Activated CD8-positive, alpha-beta memory T cell treated with anti-CD3 and anti-CD28 coated beads, Interleukin-2, amount 10 ng/mL, durations not matched to agents 7 days and 5 days (primary cell): ENCODE measurements around the gene PCDHGB1. TPM values are rescaled to one million over a fixed set of nuclear protein-coding genes. Genes with fewer than 3 reads are reported as not detected.
"Not testable (repeated sequence)": the region's sequence is repeated elsewhere in the genome, so short reads cannot be mapped to it uniquely, and the experiment has no call there.

Experiments used
- ATAC-seq: fragments of 150-1000 bp; cut with Tn5 transposase; one replicate; pipeline ENCODE4 v1.10.0; 2021; ENCODE audit warnings: moderate library complexity
- CTCF ChIA-PET: fragments of 350-600 bp; sonication (Branson Sonifier 250); formaldehyde crosslinking; loops from one replicate; lab custom pipeline; 2021; ENCODE audit warnings: antibody characterized with exemption; lab: Charles Lee
- DNase-seq: peaks from one replicate; pipeline ENCODE4 v3.0.0-alpha.2; 2020
- H3K27ac Mint-ChIP-seq: one replicate; pipeline ENCODE4 v1.8.0; 2021; ENCODE audit warnings: mild to moderate bottlenecking, mixed read lengths
- H3K27me3 Mint-ChIP-seq: one replicate; pipeline ENCODE4 v1.8.0; 2021; ENCODE audit warnings: mixed read lengths
- H3K36me3 Mint-ChIP-seq: one replicate; pipeline ENCODE4 v1.8.0; 2021; ENCODE audit warnings: mild to moderate bottlenecking, mixed read lengths
- H3K4me1 Mint-ChIP-seq: one replicate; pipeline ENCODE4 v1.8.0; 2021; ENCODE audit warnings: mixed read lengths
- H3K4me3 Mint-ChIP-seq: one replicate; pipeline ENCODE4 v1.8.0; 2021; ENCODE audit warnings: mild to moderate bottlenecking, moderate library complexity, mixed read lengths
- H3K9me3 Mint-ChIP-seq: one replicate; pipeline ENCODE4 v1.8.0; 2022; ENCODE audit warnings: low read depth, mixed read lengths
- total RNA-seq, 2 experiments: library from RNA; stranded (reverse); gene quantifications; one replicate each; pipeline ENCODE4 v1.2.3, GENCODE V29; 2021

PCDHGB1 gene
- total RNA-seq, 2 experiments from 2014 or later, result not detected

DNA sequence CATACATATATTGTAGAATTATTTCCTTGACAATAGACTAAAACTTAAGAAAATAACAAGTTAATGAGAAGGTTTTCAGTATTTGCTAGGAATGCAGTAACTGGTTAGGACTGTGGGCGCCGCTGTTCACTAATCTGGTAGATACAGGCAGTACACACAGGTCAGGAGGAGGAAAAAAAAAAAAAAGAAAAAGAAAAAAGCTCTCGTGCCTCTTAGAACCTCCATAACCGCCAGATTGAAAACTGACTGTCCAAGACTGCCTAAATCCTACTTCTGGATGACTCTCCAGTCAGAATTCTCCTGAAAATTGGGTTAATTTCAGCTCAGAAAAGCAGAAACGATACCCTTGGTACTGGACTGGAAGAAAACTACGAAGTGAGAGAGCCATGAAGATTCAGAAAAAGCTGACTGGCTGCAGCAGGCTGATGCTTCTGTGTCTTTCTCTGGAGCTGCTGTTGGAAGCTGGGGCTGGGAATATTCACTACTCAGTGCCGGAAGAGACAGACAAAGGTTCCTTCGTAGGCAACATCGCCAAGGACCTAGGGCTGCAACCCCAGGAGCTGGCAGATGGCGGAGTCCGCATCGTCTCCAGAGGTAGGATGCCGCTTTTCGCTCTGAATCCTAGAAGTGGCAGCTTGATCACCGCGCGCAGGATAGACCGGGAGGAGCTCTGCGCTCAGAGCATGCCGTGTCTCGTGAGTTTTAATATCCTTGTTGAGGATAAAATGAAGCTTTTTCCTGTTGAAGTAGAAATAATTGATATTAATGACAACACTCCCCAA lies 19.4 kb upstream of the PCDHGB1 start, which contains the start of gene PCDHGA1:
Gene PCDHGA1, plus strand, starts transcription at position 216 of the 782 bp plus-strand sequence.
- CTCF ChIA-PET, result interaction anchor here (0.7 to 3.2 kb wide), 8 partner anchors 8 to 585 kb away, joined by 3 to 35 read pairs (median 4); partner anchors contain the start of genes PCDHGA2, PCDHGA3, PCDHGA4 and TAF7

DNA sequence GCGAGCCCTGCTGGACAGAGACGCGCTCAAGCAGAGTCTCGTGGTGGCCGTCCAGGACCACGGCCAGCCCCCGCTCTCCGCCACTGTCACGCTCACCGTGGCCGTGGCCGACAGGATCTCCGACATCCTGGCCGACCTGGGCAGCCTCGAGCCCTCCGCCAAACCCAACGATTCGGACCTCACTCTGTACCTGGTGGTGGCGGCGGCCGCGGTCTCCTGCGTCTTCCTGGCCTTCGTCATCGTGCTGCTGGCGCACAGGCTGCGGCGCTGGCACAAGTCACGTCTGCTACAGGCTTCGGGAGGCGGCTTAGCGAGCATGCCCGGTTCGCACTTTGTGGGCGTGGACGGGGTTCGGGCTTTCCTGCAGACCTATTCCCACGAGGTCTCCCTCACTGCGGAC lies 17.3 kb upstream of the PCDHGB1 start:
- CTCF ChIA-PET, result interaction anchor here (1.8 kb wide), 1 partner anchor 12 kb away, joined by 7 read pairs; the partner anchor contains the start of gene TAF7
- DNase-seq, H3K4me3 Mint-ChIP-seq, H3K27ac Mint-ChIP-seq, H3K4me1 Mint-ChIP-seq, H3K36me3 Mint-ChIP-seq, ATAC-seq: not testable (repeated sequence)
- H3K9me3 Mint-ChIP-seq, result peaks cover 13% of the 10 kb centered on the region
- peaks cover 58% of the 10 kb centered on the region for H3K27me3 Mint-ChIP-seq

More for the DNA sequence above, 19.4 kb upstream of the PCDHGB1 start, which contains the start of gene PCDHGA1:
- peaks cover 14% of the 10 kb centered on the region for H3K9me3 Mint-ChIP-seq
- peaks cover 2% of the 10 kb centered on the region for H3K36me3 Mint-ChIP-seq
- no peak for DNase-seq
- peaks cover 49% of the 10 kb centered on the region for H3K27me3 Mint-ChIP-seq
- no peak within 1 kb of the TSS for H3K27ac Mint-ChIP-seq
- ATAC-seq, result peak; percentile 44
- peaks cover 7% of the 10 kb centered on the region for H3K4me1 Mint-ChIP-seq
- no peak within 1 kb of the TSS for H3K4me3 Mint-ChIP-seq

DNA sequence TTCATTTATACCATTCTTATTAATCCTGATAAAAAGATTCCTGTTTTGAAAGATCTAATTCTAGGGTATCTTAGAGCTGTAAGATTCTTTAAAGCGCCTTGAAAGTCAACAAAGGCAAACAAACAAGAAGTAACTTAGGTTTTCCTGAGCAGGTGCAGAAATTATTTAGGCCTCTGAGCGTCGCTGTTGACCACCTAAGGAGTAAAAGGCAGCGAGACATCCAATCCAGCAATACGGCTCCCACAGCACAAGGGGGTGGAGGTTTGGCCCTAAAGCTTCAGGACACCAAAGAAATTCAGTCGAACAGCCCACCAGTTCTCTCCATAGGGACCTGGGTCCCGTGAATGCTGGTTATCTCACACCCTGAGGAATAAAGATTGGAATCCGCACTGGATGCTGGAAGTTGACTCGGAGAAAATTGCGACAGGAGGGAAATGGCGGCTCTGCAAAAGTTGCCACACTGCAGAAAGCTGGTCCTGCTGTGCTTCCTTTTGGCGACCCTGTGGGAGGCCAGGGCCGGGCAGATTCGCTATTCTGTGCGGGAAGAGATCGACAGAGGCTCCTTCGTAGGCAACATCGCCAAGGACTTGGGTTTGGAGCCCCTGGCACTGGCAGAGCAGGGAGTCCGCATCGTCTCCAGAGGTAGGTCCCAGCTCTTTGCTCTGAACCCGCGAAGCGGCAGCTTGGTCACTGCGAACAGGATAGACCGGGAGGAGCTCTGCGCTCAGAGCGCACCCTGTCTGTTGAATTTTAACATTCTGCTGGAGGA lies 11.2 kb upstream of the PCDHGB1 start, which contains the start of gene PCDHGA2:
Gene PCDHGA2, plus strand, starts transcription at position 223 of the 769 bp plus-strand sequence.
- H3K27ac Mint-ChIP-seq, result no peak within 1 kb of the TSS

DNA sequence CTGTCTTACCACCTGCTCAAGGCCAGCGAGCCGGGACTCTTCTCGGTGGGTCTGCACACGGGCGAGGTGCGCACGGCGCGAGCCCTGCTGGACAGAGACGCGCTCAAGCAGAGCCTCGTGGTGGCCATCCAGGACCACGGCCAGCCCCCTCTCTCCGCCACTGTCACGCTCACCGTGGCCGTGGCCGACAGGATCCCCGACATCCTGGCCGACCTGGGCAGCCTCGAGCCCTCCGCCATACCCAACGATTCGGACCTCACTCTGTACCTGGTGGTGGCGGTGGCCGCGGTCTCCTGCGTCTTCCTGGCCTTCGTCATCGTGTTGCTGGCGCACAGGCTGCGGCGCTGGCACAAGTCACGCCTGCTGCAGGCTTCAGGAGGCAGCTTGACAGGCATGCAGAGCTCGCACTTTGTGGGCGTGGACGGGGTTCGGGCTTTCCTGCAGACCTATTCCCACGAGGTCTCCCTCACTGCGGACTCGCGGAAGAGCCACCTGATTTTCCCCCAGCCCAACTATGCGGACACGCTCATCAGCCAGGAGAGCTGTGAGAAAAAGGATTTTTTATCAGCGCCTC lies 9.0 kb upstream of the PCDHGB1 start:
- not testable (repeated sequence) for ATAC-seq
- CTCF ChIA-PET, result interaction anchor here (1.0 kb wide), 1 partner anchor 20 kb away, joined by 3 read pairs; the partner anchor contains the start of gene TAF7

More for the DNA sequence above, 11.2 kb upstream of the PCDHGB1 start, which contains the start of gene PCDHGA2:
- Mint-ChIP-seq H3K4me3 (no peak within 1 kb of the TSS), H3K9me3 (peaks cover 14% of the 10 kb centered on the region), H3K36me3 (peaks cover 3% of the 10 kb centered on the region), H3K4me1 (no peaks in the 10 kb centered on the region), H3K27me3 (peaks cover 54% of the 10 kb centered on the region)
- CTCF ChIA-PET, result interaction anchor here (1.3 to 1.4 kb wide), 2 partner anchors 9 kb away, joined by 4 to 6 read pairs; partner anchors contain the start of gene PCDHGA1
- no peak for ATAC-seq
- no peak for DNase-seq

DNA sequence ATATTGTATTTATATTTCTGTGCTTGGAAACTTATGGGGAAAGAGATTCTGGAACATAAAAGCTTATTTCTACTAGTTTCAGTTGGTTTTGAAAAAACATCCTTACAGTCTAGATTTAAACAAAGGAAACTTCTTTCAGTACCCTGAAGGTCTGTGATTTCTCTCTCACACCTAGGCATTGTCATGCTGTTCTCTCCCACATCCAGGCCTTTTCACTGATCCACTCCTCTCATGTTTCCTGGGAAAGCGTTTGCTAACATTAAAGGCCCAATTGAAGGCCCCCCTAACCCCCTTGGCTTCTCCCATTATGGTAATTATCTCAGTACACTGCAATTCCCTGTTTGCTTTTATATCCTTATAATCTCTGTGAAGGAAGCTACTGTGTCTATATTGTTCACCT lies 7.1 kb upstream of the PCDHGB1 start:
- no peak for ATAC-seq
- H3K4me1 Mint-ChIP-seq, result no peaks in the 10 kb centered on the region
- CTCF ChIA-PET, result interaction anchor here (1.3 kb wide), 1 partner anchor 55 kb away, joined by 3 read pairs; the partner anchor contains the start of gene PCDHGB5
- no peak for DNase-seq
- peaks cover 35% of the 10 kb centered on the region for H3K27me3 Mint-ChIP-seq
- no peak overlapping the region for H3K4me3 Mint-ChIP-seq
- peaks cover 8% of the 10 kb centered on the region for H3K36me3 Mint-ChIP-seq
- peaks cover 15% of the 10 kb centered on the region for H3K9me3 Mint-ChIP-seq
- H3K27ac Mint-ChIP-seq, result no peak overlapping the region

More for the DNA sequence above, 9.0 kb upstream of the PCDHGB1 start:
- H3K4me1 Mint-ChIP-seq, DNase-seq, H3K27ac Mint-ChIP-seq, H3K4me3 Mint-ChIP-seq, H3K36me3 Mint-ChIP-seq, H3K9me3 Mint-ChIP-seq: not testable (repeated sequence)
- peaks cover 44% of the 10 kb centered on the region for H3K27me3 Mint-ChIP-seq

DNA sequence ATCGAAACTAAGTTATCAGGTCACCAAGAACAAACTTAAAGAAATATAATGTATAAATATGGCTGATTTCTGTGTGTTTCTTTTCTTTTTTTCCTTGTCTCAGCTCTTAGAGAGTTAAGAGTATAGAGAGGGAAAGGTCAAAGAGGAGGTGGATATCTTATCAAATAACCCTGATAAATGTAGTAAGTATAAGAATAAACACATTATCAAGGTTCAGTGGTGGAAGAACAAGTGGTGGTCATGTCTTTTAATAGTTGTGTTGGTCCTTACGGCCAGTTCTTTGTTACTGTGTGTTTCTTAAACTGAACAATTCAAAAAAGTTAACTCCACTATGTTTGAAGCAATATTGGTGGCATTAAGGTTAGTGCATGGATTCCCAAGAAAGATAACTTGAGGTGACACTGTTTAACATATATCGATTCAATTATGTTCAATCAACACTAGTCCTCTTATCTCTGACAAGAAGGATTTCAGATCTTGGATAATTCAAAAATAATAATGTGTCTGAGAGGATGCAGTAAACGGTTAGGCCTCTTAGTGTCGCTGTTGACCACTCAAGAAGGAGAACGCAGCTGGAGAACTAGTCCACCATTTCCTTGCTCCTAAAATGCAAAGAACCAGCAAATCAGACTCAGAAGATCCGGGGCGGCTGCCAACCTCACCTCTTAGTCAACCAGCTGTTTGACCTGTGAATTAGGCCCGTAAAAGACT lies 6.5 kb upstream of the PCDHGB1 start, which contains the start of gene PCDHGA3:
Gene PCDHGA3, plus strand, starts transcription at position 588 of the 711 bp plus-strand sequence. CDS start 205 bp downstream, outside the sequence.
- H3K36me3 Mint-ChIP-seq, result peaks cover 8% of the 10 kb centered on the region
- H3K27ac Mint-ChIP-seq, result no peak within 1 kb of the TSS
- H3K4me1 Mint-ChIP-seq, result no peaks in the 10 kb centered on the region
- peak within 1 kb of the TSS; percentile 61 for H3K4me3 Mint-ChIP-seq
- no peak for ATAC-seq
- H3K27me3 Mint-ChIP-seq, result peaks cover 29% of the 10 kb centered on the region
- DNase-seq, result no peak
- peaks cover 11% of the 10 kb centered on the region for H3K9me3 Mint-ChIP-seq
- CTCF ChIA-PET, result interaction anchor here (1.0 to 2.2 kb wide), 9 partner anchors 12 to 182 kb away, joined by 3 to 6 read pairs (median 3); partner anchors contain the start of genes PCDHGA4 and PCDHGB5

DNA sequence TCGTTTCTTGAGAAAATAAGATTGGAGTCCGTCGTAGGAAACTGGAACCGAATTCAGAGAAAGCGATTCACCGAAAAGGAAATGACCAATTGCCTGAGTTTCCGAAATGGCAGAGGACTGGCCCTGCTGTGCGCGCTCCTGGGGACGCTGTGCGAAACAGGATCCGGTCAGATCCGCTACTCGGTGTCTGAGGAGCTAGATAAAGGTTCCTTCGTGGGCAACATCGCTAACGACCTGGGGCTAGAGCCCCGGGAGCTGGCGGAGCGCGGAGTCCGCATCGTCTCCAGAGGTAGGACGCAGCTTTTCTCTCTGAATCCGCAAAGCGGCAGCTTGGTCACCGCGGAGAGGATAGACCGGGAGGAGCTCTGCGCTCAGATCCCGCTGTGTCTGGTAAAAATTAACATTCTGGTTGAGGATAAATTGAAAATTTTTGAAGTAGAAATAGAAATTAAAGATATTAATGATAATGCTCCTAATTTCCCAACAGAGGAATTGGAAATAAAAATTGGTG lies 5.9 kb upstream of the PCDHGB1 start:
- CTCF ChIA-PET, result interaction anchor here (1.0 to 2.2 kb wide), 11 partner anchors 9 to 181 kb away, joined by 3 to 6 read pairs (median 3); partner anchors contain the start of genes PCDHGA4, PCDHGB5 and PCDHGB6
- DNase-seq (no peak), ATAC-seq (no peak)
- H3K36me3 Mint-ChIP-seq, result peaks cover 6% of the 10 kb centered on the region
- peaks cover 23% of the 10 kb centered on the region for H3K27me3 Mint-ChIP-seq
- peak overlapping the region; percentile 61 for H3K4me3 Mint-ChIP-seq
- peaks cover 11% of the 10 kb centered on the region for H3K9me3 Mint-ChIP-seq
- no peaks in the 10 kb centered on the region for H3K4me1 Mint-ChIP-seq
- H3K27ac Mint-ChIP-seq, result no peak overlapping the region

DNA sequence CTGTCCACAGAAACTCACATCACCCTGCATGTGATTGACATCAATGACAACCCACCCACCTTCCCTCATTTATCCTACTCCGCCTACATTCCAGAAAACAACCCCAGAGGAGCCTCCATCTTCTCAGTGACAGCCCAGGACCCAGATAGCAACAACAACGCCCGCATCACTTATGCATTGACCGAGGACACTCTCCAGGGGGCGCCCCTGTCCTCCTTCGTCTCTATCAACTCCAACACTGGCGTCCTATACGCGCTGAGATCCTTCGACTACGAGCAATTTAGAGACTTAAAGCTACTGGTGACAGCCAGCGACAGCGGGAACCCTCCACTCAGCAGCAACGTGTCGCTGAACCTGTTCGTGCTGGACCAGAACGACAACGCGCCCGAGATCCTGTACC lies 4.6 kb upstream of the PCDHGB1 start:
- Mint-ChIP-seq H3K9me3 (peaks cover 11% of the 10 kb centered on the region), H3K27ac (no peak overlapping the region), H3K4me1 (no peaks in the 10 kb centered on the region), H3K27me3 (peaks cover 18% of the 10 kb centered on the region), H3K4me3 (no peak overlapping the region), H3K36me3 (peaks cover 6% of the 10 kb centered on the region)
- no peak for ATAC-seq
- no peak for DNase-seq
- CTCF ChIA-PET, result interaction anchor here (2.2 kb wide), 1 partner anchor 26 kb away, joined by 6 read pairs; no protein-coding TSS in a partner anchor

DNA sequence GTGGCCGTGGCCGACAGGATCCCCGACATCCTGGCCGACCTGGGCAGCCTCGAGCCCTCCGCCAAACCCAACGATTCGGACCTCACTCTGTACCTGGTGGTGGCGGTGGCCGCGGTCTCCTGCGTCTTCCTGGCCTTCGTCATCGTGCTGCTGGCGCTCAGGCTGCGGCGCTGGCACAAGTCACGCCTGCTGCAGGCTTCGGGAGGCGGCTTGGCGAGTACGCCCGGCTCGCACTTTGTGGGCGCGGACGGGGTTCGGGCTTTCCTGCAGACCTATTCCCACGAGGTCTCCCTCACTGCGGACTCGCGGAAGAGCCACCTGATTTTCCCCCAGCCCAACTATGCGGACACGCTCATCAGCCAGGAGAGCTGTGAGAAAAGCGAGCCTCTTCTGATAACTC lies 3.9 kb upstream of the PCDHGB1 start:
- H3K27me3 Mint-ChIP-seq, result peaks cover 24% of the 10 kb centered on the region
- DNase-seq, H3K36me3 Mint-ChIP-seq, H3K4me3 Mint-ChIP-seq, H3K27ac Mint-ChIP-seq, CTCF ChIA-PET, ATAC-seq, H3K4me1 Mint-ChIP-seq: not testable (repeated sequence)
- H3K9me3 Mint-ChIP-seq, result peaks cover 11% of the 10 kb centered on the region

DNA sequence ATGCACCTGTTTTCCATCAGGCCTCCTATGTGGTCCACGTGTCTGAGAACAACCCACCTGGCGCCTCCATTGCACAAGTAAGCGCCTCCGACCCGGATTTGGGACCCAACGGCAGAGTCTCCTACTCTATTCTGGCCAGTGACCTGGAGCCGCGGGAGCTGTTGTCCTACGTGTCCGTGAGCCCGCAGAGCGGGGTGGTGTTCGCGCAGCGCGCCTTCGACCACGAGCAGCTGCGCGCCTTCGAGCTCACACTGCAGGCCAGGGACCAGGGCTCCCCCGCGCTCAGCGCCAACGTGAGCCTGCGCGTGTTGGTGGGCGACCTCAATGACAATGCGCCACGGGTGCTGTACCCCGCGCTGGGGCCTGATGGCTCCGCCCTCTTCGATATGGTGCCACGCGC lies 1.7 kb downstream of the PCDHGB1 start:
- Mint-ChIP-seq H3K4me3 (no peak overlapping the region), H3K9me3 (peaks cover 17% of the 10 kb centered on the region), H3K27ac (no peak overlapping the region), H3K27me3 (peaks cover 37% of the 10 kb centered on the region), H3K36me3 (peaks cover 5% of the 10 kb centered on the region), H3K4me1 (no peaks in the 10 kb centered on the region)
- ATAC-seq (no peak), DNase-seq (no peak)
- CTCF ChIA-PET, result no interaction called here

DNA sequence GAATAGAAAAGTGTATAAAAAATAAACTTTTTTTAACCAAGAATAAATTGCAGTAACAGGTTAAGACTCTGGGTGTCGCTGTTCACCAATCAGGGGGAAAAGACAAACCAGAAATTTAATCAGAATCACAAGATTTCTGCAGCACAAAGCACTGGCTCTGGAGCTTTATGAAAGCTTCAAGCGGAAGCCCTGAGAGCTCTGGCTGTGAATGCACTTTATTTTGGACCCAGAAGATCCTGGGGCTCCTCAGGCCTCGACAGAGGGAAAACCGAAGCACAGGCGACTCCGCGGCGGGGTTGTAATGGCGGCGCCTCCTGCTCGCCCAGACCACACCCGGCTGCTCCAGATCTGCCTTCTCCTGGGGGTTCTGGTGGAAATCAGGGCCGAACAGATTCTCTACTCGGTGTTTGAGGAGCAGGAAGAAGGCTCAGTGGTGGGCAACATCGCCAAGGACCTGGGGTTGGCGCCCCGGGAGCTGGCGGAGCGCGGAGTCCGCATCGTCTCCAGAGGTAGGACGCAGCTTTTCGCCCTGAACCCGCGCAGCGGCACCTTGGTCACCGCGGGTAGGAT lies 5.1 kb downstream of the PCDHGB1 start, which contains the start of gene PCDHGA4:
Gene PCDHGA4, plus strand, starts transcription at position 122 of the 570 bp plus-strand sequence. Its CDS starts 87 bp downstream, at position 209.
- CTCF ChIA-PET, result interaction anchor here (1.1 to 1.2 kb wide), 5 partner anchors 11 to 203 kb away, joined by 4 to 8 read pairs (median 4); partner anchors contain the start of genes PCDHGA1, PCDHGA11, PCDHGA3 and PCDHGB3
- Mint-ChIP-seq H3K4me3 (no peak within 1 kb of the TSS), H3K27me3 (peaks cover 47% of the 10 kb centered on the region)

More for the DNA sequence above, 5.1 kb downstream of the PCDHGB1 start, which contains the start of gene PCDHGA4:
- Mint-ChIP-seq H3K36me3 (peaks cover 6% of the 10 kb centered on the region), H3K27ac (no peak within 1 kb of the TSS), H3K4me1 (peaks cover 2% of the 10 kb centered on the region), H3K9me3 (peaks cover 14% of the 10 kb centered on the region)
- no peak for DNase-seq
- ATAC-seq, result no peak
